ENCODE results near the gene PSEN2.
"Not testable (repeated sequence)": the region's sequence is repeated elsewhere in the genome, so short reads cannot be mapped to it uniquely, and the experiment has no call there.

Gene PSEN2

DNA sequence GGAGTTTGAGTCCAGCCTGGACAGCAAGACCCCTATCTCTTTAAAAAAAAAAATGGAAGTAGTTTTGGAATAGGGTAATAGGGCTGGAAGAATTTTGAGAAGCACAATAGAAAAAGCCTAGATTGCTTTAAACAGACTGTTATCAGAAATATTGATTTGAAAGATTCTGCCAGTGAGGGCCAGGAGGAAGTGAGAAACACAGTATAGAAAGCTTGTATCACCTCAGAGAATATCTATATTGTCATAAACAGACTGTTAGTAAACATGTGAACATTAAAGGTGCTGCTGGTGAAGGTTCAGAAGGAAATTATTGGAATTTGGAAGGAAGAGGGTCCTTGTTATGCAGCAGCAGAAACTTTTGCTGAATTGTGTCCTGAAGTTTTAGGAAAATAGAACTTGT is 24.8 kb upstream of the PSEN2 start:
- Histone ChIP-seq H3K4me3 (no peak overlapping the region), H3K9ac (ENCODE audit: insufficient read length) (no peak overlapping the region), H3K36me3 (ENCODE audit: insufficient read depth, low read length) (no peaks in the 10 kb centered on the region), H3K27ac (peak overlapping the region; percentile 69; the same call in 1 of the 2 replicates), H3K9me3 (ENCODE audit: low read depth, low read length) (peaks cover 2% of the 10 kb centered on the region; the same call in 1 of the 2 replicates)
- TF ChIP-seq EZH2 (IDR thresholded peaks at IDR 0.05), result no peak
- no peak for TF ChIP-seq POLR2AphosphoS5 (IDR thresholded peaks at IDR 0.05; ENCODE audit: borderline replicate concordance, low read depth, low read length)
- TF ChIP-seq FOXP2 (optimal IDR thresholded peaks at IDR 0.05; ENCODE audit: control extremely low read depth, extremely low read length, insufficient read depth), result no peak
- no peak for DNase-seq (ENCODE audit: low read depth, low spot score)

DNA sequence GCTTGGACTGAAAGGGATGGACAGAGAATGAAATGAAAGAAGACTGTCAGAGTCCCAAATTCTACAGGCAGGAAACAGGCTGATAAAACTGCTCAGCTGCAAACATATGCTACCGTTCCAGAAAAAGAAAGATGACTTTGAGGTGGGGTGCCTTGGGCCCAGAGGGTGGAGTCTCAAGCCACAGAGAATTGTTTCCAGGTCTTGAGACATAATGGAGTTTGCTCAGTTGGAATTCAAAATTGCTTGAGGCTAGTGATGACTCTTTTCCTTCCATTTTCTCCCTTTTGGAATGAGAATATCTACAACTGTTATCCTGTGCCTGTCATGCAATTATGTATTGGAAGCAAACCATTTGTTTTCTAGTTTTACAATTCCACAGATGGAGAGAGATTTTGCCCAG is 23.6 kb upstream of the PSEN2 start:
- TF ChIP-seq POLR2AphosphoS5 (IDR thresholded peaks at IDR 0.05; ENCODE audit: borderline replicate concordance, low read depth, low read length), result no peak; the same call in 1 of the 2 replicates
- TF ChIP-seq EZH2 (IDR thresholded peaks at IDR 0.05), result no peak
- TF ChIP-seq FOXP2 (optimal IDR thresholded peaks at IDR 0.05; ENCODE audit: control extremely low read depth, extremely low read length, insufficient read depth), result no peak
- no peak overlapping the region for H3K9ac ChIP-seq (ENCODE audit: insufficient read length)
- H3K36me3 ChIP-seq (ENCODE audit: insufficient read depth, low read length), result no peaks in the 10 kb centered on the region
- DNase-seq (ENCODE audit: low read depth, low spot score), result no peak
- H3K27ac ChIP-seq, result peak overlapping the region; percentile 57; the same call in 1 of the 2 replicates
- peaks cover 2% of the 10 kb centered on the region; the same call in 1 of the 2 replicates for H3K9me3 ChIP-seq (ENCODE audit: low read depth, low read length)
- no peak overlapping the region for H3K4me3 ChIP-seq

DNA sequence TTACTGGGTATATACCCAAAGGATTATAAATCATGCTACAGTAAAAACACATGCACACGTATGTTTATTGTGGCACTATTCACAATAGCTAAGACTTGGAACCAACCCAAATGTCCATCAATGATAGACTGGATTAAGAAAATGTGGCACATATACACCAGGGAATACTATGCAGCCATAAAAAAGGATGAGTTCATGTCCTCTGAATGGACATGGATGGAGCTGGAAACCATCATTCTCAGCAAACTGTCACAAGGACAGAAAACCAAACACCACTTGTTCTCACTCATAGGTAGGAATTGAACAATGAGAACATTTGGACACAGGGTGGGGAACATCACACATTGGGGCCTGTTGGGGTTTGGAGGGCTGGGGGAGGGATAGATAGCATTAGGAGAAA is 15.9 kb upstream of the PSEN2 start:
- not testable (repeated sequence) for DNase-seq (ENCODE audit: low read depth, low spot score); H3K9me3 ChIP-seq (ENCODE audit: low read depth, low read length); H3K9ac ChIP-seq (ENCODE audit: insufficient read length); H3K4me3 ChIP-seq; H3K27ac ChIP-seq; H3K36me3 ChIP-seq (ENCODE audit: insufficient read depth, low read length)

DNA sequence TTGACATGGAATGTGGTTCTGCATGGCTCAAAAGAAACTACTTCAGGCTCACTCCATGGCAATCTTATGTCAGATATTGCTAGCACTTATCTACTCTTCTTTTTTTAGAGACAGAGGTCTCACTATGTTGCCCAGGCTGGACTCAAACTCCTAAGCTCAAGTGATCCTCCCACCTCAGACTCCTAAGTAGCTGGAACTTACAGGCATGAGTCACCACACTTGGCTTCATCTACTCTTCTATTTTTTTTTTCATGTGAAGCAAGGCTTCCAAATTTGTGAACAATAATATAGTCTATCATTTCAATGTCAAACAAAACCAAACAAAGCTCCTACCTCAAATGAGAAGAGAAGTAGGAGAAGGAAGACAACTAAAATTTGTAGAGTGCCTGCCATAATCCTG is 7.5 kb upstream of the PSEN2 start:
- DNase-seq (ENCODE audit: low read depth, low spot score), result no peak
- no peak overlapping the region for H3K9ac ChIP-seq (ENCODE audit: insufficient read length)
- no peaks in the 10 kb centered on the region for H3K36me3 ChIP-seq (ENCODE audit: insufficient read depth, low read length)
- H3K4me3 ChIP-seq, result no peak overlapping the region
- TF ChIP-seq FOXP2 (optimal IDR thresholded peaks at IDR 0.05; ENCODE audit: control extremely low read depth, extremely low read length, insufficient read depth) (no peak), POLR2AphosphoS5 (IDR thresholded peaks at IDR 0.05; ENCODE audit: borderline replicate concordance, low read depth, low read length) (no peak), EZH2 (IDR thresholded peaks at IDR 0.05) (no peak)
- H3K9me3 ChIP-seq (ENCODE audit: low read depth, low read length), result no peaks in the 10 kb centered on the region
- no peak overlapping the region for H3K27ac ChIP-seq

DNA sequence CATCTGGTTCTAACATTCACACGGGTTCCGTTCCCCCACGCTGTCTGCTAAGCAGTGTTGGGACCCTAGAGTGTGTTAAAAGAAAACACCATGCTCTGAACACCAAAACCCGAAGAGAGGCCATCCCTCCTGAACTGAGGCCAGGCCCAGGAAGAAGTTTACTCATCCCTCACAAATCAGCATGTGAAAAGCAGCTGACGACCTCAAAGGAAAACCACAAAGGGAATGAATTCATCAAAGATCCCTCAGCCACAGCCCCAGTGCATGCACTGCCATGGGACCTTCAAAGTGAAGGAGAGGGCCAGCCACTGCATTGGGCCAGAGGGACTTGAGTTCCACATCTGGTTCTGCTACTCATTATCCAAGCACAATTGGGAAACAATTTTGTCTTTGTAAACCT is 7.0 kb upstream of the PSEN2 start:
- no peak overlapping the region for H3K9ac ChIP-seq (ENCODE audit: insufficient read length)
- H3K36me3 ChIP-seq (ENCODE audit: insufficient read depth, low read length), result no peaks in the 10 kb centered on the region
- DNase-seq (ENCODE audit: low read depth, low spot score), result no peak
- TF ChIP-seq FOXP2 (optimal IDR thresholded peaks at IDR 0.05; ENCODE audit: control extremely low read depth, extremely low read length, insufficient read depth) (no peak), POLR2AphosphoS5 (IDR thresholded peaks at IDR 0.05; ENCODE audit: borderline replicate concordance, low read depth, low read length) (no peak), EZH2 (IDR thresholded peaks at IDR 0.05) (no peak)
- no peak overlapping the region for H3K4me3 ChIP-seq
- H3K27ac ChIP-seq, result no peak overlapping the region
- no peaks in the 10 kb centered on the region for H3K9me3 ChIP-seq (ENCODE audit: low read depth, low read length)

DNA sequence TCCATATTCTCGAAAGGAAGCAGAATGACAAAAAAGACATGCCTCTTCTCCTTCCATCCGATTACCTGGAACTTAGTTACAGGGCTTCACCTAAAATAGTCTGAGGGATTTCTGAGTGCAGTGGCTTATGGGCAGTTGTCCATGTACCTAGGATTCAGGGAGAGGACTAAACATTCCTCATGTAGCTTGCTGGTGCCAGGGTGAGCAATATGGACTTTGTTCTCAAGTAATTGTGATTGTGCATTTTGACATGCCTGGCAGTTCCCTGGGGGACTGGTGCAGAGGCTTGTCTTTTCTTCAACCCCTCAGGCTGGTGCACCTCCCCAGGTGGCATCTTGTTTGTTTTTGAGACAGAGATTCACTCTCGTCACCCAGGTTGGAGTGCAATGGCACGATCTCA is 6.1 kb upstream of the PSEN2 start:
- Histone ChIP-seq H3K36me3 (ENCODE audit: insufficient read depth, low read length) (no peaks in the 10 kb centered on the region), H3K4me3 (no peak overlapping the region), H3K9me3 (ENCODE audit: low read depth, low read length) (no peaks in the 10 kb centered on the region), H3K9ac (ENCODE audit: insufficient read length) (no peak overlapping the region), H3K27ac (no peak overlapping the region)
- no peak for DNase-seq (ENCODE audit: low read depth, low spot score)
- TF ChIP-seq FOXP2 (optimal IDR thresholded peaks at IDR 0.05; ENCODE audit: control extremely low read depth, extremely low read length, insufficient read depth), result no peak
- TF ChIP-seq EZH2 (IDR thresholded peaks at IDR 0.05), result no peak
- TF ChIP-seq POLR2AphosphoS5 (IDR thresholded peaks at IDR 0.05; ENCODE audit: borderline replicate concordance, low read depth, low read length), result no peak

DNA sequence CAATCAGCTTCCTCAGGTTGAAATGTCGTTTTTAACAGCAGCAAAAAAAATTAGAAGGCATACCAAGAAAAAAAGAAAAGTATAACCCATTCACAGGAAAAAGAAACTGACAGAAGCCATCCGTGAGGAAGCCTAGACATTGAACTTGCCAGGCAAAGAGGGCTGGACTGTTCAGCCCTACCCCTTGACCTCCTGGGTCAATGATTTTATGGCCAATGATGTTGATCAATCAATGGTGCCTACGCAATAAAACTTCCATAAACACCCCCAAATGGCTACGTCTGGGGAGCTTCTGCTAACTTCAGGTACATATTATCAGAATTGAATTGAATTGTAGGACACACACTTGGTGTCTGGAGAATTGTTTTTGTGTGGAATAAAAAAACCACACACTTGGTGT is 4.8 kb upstream of the PSEN2 start:
- DNase-seq (ENCODE audit: low read depth, low spot score), result no peak
- Histone ChIP-seq H3K4me3 (no peak overlapping the region), H3K36me3 (ENCODE audit: insufficient read depth, low read length) (no peaks in the 10 kb centered on the region), H3K9me3 (ENCODE audit: low read depth, low read length) (no peaks in the 10 kb centered on the region), H3K9ac (ENCODE audit: insufficient read length) (no peak overlapping the region), H3K27ac (no peak overlapping the region)
- TF ChIP-seq EZH2 (IDR thresholded peaks at IDR 0.05), result no peak
- no peak for TF ChIP-seq FOXP2 (optimal IDR thresholded peaks at IDR 0.05; ENCODE audit: control extremely low read depth, extremely low read length, insufficient read depth)
- no peak for TF ChIP-seq POLR2AphosphoS5 (IDR thresholded peaks at IDR 0.05; ENCODE audit: borderline replicate concordance, low read depth, low read length)

DNA sequence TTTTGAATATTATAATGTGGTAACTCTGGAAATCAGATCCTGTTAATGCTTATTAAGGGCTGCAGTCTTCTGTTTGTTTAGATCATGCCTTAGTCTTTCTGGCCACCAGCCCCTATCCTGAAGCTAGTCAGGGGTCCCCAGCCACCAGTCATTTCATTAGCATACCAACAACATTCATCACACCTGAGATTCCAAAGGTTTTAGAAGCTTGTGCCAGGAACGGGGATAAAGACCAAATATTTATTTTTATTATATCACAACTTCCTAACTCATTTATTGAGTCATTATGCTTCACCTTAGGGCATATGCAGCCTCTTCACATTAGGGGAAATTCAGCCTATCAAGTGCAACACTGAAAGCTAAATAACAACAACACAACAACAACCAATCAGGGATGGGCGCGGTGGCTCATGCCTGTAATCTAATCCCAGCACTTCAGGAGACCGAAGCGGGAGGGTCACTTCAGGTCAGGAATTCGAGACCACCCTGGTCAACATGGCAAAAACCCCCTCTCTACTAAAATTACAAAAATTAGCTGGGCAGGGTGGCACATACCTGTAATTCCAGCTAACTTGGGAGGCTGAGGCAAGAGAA is 2.9 kb upstream of the PSEN2 start:
- no peaks in the 10 kb centered on the region for H3K36me3 ChIP-seq (ENCODE audit: insufficient read depth, low read length)
- no peaks in the 10 kb centered on the region for H3K9me3 ChIP-seq (ENCODE audit: low read depth, low read length)
- H3K27ac ChIP-seq, result no peak overlapping the region
- no peak overlapping the region for H3K9ac ChIP-seq (ENCODE audit: insufficient read length)
- DNase-seq (ENCODE audit: low read depth, low spot score), result no peak
- no peak overlapping the region for H3K4me3 ChIP-seq
- TF ChIP-seq FOXP2 (optimal IDR thresholded peaks at IDR 0.05; ENCODE audit: control extremely low read depth, extremely low read length, insufficient read depth) (no peak), EZH2 (IDR thresholded peaks at IDR 0.05) (no peak), POLR2AphosphoS5 (IDR thresholded peaks at IDR 0.05; ENCODE audit: borderline replicate concordance, low read depth, low read length) (no peak)

DNA sequence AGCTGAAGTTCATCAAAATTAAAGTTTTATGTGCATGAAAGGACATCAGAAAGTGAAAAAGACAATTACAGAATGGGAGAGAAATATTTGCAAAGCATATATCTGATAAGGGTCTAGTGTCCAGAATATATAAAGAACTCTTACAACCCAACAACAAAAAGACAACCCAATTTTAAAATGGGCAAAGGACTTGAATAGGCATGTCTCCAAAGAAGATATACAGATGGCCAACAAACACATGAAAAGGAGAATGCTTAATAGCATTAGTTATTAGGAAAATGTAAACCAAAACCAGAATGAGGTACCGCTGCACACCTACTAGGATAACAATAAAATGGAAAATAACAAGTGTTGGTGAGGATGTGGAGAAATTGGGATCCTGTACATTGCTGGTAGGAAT is 1.7 kb upstream of the PSEN2 start:
- H3K27ac ChIP-seq, result no peak overlapping the region
- TF ChIP-seq EZH2 (IDR thresholded peaks at IDR 0.05) (no peak), POLR2AphosphoS5 (IDR thresholded peaks at IDR 0.05; ENCODE audit: borderline replicate concordance, low read depth, low read length) (no peak), FOXP2 (optimal IDR thresholded peaks at IDR 0.05; ENCODE audit: control extremely low read depth, extremely low read length, insufficient read depth) (no peak)
- no peaks in the 10 kb centered on the region for H3K9me3 ChIP-seq (ENCODE audit: low read depth, low read length)
- DNase-seq (ENCODE audit: low read depth, low spot score), result no peak
- no peak overlapping the region for H3K4me3 ChIP-seq
- no peak overlapping the region for H3K9ac ChIP-seq (ENCODE audit: insufficient read length)
- no peaks in the 10 kb centered on the region for H3K36me3 ChIP-seq (ENCODE audit: insufficient read depth, low read length)
